HepG2 (cell line): ENCODE results near the gene ACKR3. TPM values are rescaled to one million over a fixed set of nuclear protein-coding genes. Genes with fewer than 3 reads are reported as not detected.

ENCODE experiments used
- ATAC-seq: fragments of 200-7000 bp; cut with Tn5 transposase; 3 replicates; pipeline ENCODE4 v1.9.1; 2020; ENCODE audit warnings: mild to moderate bottlenecking, moderate library complexity
- BruUV-seq: library from RNA; stranded (reverse); fragments of 400-500 nt; replicated peaks from 2 replicates; lab custom pipeline; 2021; lab: Mats Ljungman, UMichigan
- CTCF ChIA-PET: fragments of 300-600 bp; formaldehyde crosslinking; extraction: SDS; loops from one replicate; lab custom pipeline; 2021; ENCODE audit warnings: low total read pairs, inconsistent platforms, low intra/inter-chr PET ratio; lab: Yijun Ruan, JAX
- POLR2A ChIA-PET: fragments of 350-600 bp; sonication (Branson Sonifier 250); formaldehyde crosslinking; loops from one replicate; lab custom pipeline; 2020; ENCODE audit warnings: antibody characterized with exemption, inconsistent platforms; lab: Yijun Ruan, JAX
- DNase-seq: peaks from one replicate; pipeline ENCODE4 v3.0.0-alpha.2; 2015; ENCODE audit warnings: low spot score
- FAIRE-seq: peaks from 3 replicates; lab custom pipeline; 2011; peaks lifted over from hg19 to GRCh38; lab: Jason Lieb, UNC
- H2AFZ ChIP-seq: one replicate; pipeline ENCODE4 v1.6.1; 2011; ENCODE audit warnings: low read length, inconsistent platforms
- H3K27ac ChIP-seq: fragments of 300-600 bp; 3 replicates; pipeline ENCODE4 v1.8.0; 2011; ENCODE audit warnings: mixed run types, mild to moderate bottlenecking, mixed read lengths, low read length, inconsistent platforms; ENCODE audit not compliant: insufficient read depth; ENCODE audit errors: extremely low read length
- H3K27me3 ChIP-seq, 2 experiments: fragments of 200-600 bp in 1 of 2; 2 replicates in 1 of 2; 3 replicates in 1 of 2; pipeline versions ENCODE4 v1.6.0 to v1.8.0; 2011; ENCODE audit warnings: low read length in 2 of 2, mild to moderate bottlenecking in 2 of 2, moderate library complexity in 2 of 2, inconsistent platforms in 1 of 2; ENCODE audit not compliant: insufficient read depth in 2 of 2, control insufficient read depth in 1 of 2
- H3K36me3 ChIP-seq, 2 experiments: fragments of 200-600 bp in 1 of 2; replicated peaks in 1 of 2; 2 replicates in 1 of 2; 3 replicates in 1 of 2; pipeline versions ENCODE4 v1.5.1 to v1.8.0; 2011; ENCODE audit warnings: low read length in 2 of 2, inconsistent platforms in 1 of 2; ENCODE audit not compliant: insufficient read depth in 2 of 2, control insufficient read depth in 1 of 2
- H3K4me1 ChIP-seq: 2 replicates; pipeline ENCODE4 v1.5.1; 2012; ENCODE audit warnings: low read length, inconsistent platforms; ENCODE audit not compliant: insufficient read depth
- H3K4me2 ChIP-seq: 2 replicates; pipeline ENCODE4 v1.6.0; 2011; ENCODE audit warnings: low read depth, low read length, inconsistent platforms
- H3K4me3 ChIP-seq, 3 experiments: fragments of 200-600 bp in 1 of 3; sonication (generic), shearing (Covaris generic) in 1 of 3; replicated peaks in 1 of 3; 2 replicates each; pipeline ENCODE4 v1.5.1; 2011 to 2016; ENCODE audit warnings: low read length in 3 of 3, inconsistent platforms in 2 of 3, low read depth in 2 of 3, mild to moderate bottlenecking in 2 of 3, control low read depth in 1 of 3, mixed read lengths in 1 of 3; ENCODE audit not compliant: insufficient read depth in 1 of 3
- H3K79me2 ChIP-seq: one replicate; pipeline ENCODE4 v1.6.1; 2011; ENCODE audit warnings: low read length, inconsistent platforms; ENCODE audit not compliant: insufficient read depth
- H3K9ac ChIP-seq: 2 replicates; pipeline ENCODE4 v1.6.0; 2011; ENCODE audit warnings: mild to moderate bottlenecking, low read depth, low read length, inconsistent platforms; ENCODE audit not compliant: insufficient read depth
- H3K9me3 ChIP-seq: 2 replicates; pipeline ENCODE4 v1.5.1; 2012; ENCODE audit warnings: mild to moderate bottlenecking, low read length
- H4K20me1 ChIP-seq: 2 replicates; pipeline ENCODE4 v1.6.0; 2011; ENCODE audit warnings: inconsistent platforms, mild to moderate bottlenecking, low read length, moderate library complexity; ENCODE audit not compliant: insufficient read depth
- AGO1 ChIP-seq: fragments of 200-400 bp; formaldehyde crosslinking; IDR thresholded peaks from 2 replicates; pipeline ENCODE4 v1.6.1; 2017; ENCODE audit warnings: mild to moderate bottlenecking, low read depth, low read length, moderate library complexity; ENCODE audit not compliant: poor library complexity, severe bottlenecking
- ATF1 ChIP-seq: IDR thresholded peaks from 2 replicates; pipeline ENCODE4 v1.6.1; 2016; ENCODE audit warnings: mild to moderate bottlenecking, control low read depth
- CEBPZ ChIP-seq: IDR thresholded peaks from 2 replicates; pipeline ENCODE4 v1.6.1; 2012; ENCODE audit warnings: low read length, improper control_type of control experiment
- FOSL2 ChIP-seq: sonication (generic); formaldehyde crosslinking; IDR thresholded peaks from 2 replicates; pipeline ENCODE4 v1.4.0; 2020; ENCODE audit warnings: missing genetic modification reagents
- LBX2 ChIP-seq: sonication (generic); formaldehyde crosslinking; IDR thresholded peaks from 2 replicates; pipeline ENCODE4 v1.5.0; 2020; ENCODE audit warnings: missing genetic modification reagents, mild to moderate bottlenecking, borderline replicate concordance
- MXI1 ChIP-seq: IDR thresholded peaks from 3 replicates; pipeline ENCODE4 v1.6.1; 2012; ENCODE audit warnings: low read depth, low read length, inconsistent platforms, borderline replicate concordance
- NBN ChIP-seq: fragments of 450-650 bp; conservative IDR thresholded peaks from 2 replicates; pipeline ENCODE4 v1.6.1; 2017
- PLRG1 ChIP-seq: fragments of 450-650 bp; conservative IDR thresholded peaks from 2 replicates; pipeline ENCODE4 v1.6.1; 2016
- SOX5 ChIP-seq: IDR thresholded peaks from 2 replicates; pipeline ENCODE4 v1.6.1; 2016; ENCODE audit warnings: borderline replicate concordance
- ZBTB40 ChIP-seq, 2 experiments: fragments of 450-650 bp in 1 of 2; sonication (generic) in 1 of 2; formaldehyde crosslinking in 1 of 2; IDR thresholded peaks; 2 replicates each; pipeline versions ENCODE4 v1.6.1 to v1.8.0; 2016 to 2022; ENCODE audit warnings: antibody characterized with exemption in 1 of 2, mild to moderate bottlenecking in 1 of 2, missing genetic modification reagents in 1 of 2
- ZNF138 ChIP-seq: sonication (generic); formaldehyde crosslinking; IDR thresholded peaks from 2 replicates; pipeline ENCODE4 v1.5.0; 2020; ENCODE audit warnings: mild to moderate bottlenecking, low read depth, missing genetic modification reagents
- ZNF30 ChIP-seq: sonication (generic); formaldehyde crosslinking; IDR thresholded peaks from 2 replicates; pipeline ENCODE4 v1.5.0; 2020; ENCODE audit warnings: mild to moderate bottlenecking, missing genetic modification reagents
- ZNF335 ChIP-seq: sonication (generic); formaldehyde crosslinking; IDR thresholded peaks from 2 replicates; pipeline ENCODE4 v1.4.0; 2020; ENCODE audit warnings: missing genetic modification reagents
- ZNF772 ChIP-seq: sonication (generic); formaldehyde crosslinking; IDR thresholded peaks from 2 replicates; pipeline ENCODE4 v1.5.0; 2020; ENCODE audit warnings: mild to moderate bottlenecking, missing genetic modification reagents
- WGBS: methylation state at CpG from one replicate; pipeline ENCODE4 v1.1.6; 2017; ENCODE audit warnings: low lambda C conversion rate; 5-methylcytosine and 5-hydroxymethylcytosine counted together
- in situ Hi-C: cut with HindIII; loops from 2 replicates; pipeline ENCODE4 v1.10.0; 2017; ENCODE audit warnings: low pct_unique_long_range_greater_than_20kb; ENCODE audit not compliant: extremely low pct_ligation_motif_present
- intact Hi-C: fragments of 100-400 bp; cut with micrococcal nuclease; formaldehyde crosslinking; loops from one replicate; pipeline ENCODE4 v1.10.0; 2022; ENCODE audit not compliant: unreplicated experiment
- polyA plus RNA-seq, 8 experiments: library from polyadenylated mRNA; depleted of rRNA in 3 of 8; stranded (reverse) in 7 of 8; unstranded in 1 of 8; fragments of >200 nt; fragmentation: Illumina TruSeq in 4 of 8; extraction: Trizol in 4 of 8; gene quantifications; 2 replicates each; pipeline versions ENCODE4 v1.2.1 to v1.2.3, GENCODE V29; 2011 to 2016; ENCODE audit warnings: low read depth in 4 of 8, missing spikeins in 1 of 8, mixed read lengths in 1 of 8; ENCODE audit not compliant: insufficient read depth in 1 of 8
- total RNA-seq, 5 experiments: library from RNA; depleted of rRNA; stranded (reverse); fragments of >200 nt; fragmentation: Illumina TruSeq; extraction: Trizol; gene quantifications; 2 replicates each; pipeline ENCODE4 v1.2.3, GENCODE V29; 2016; ENCODE audit warnings: low read depth in 1 of 5

The ACKR3 gene
- total and polyA plus RNA-seq, 2 of the 13 experiments (the other 11 are each of a cell fraction or from before 2014, with no cell fraction given), result not detected

DNA sequence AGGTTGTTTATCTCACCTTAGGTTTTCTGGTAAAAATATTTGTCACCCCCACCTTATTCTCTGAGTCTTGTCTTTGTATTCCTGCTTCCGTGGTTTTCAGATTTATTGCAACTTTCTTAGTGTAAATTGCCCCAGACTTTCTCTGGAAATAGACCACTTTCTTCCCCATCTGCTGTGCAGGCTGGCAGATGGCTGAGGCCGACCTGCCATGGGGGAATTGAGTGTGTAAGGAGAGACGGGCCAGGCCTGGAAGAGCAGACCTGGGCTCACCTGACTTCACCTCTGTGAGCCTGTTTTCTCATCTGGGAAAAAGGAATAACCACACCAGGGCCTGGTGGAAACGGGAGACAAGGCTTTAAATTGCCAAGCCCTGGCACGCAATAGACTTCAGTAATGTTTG, 44.9 kb downstream of the ACKR3 start:
- Histone ChIP-seq H2AFZ (no peak overlapping the region), H3K27ac (no peak overlapping the region), H3K9ac (no peak overlapping the region), H3K79me2 (no peaks in the 10 kb centered on the region), H3K4me2 (no peak overlapping the region), H3K36me3 (no peaks in the 10 kb centered on the region), H3K4me3 (no peak overlapping the region), H3K9me3 (no peaks in the 10 kb centered on the region), H3K4me1 (no peaks in the 10 kb centered on the region), H3K27me3 (peaks cover 4 to 53% of the 10 kb centered on the region in 2 experiments; a peak in 3 of 5 replicates), H4K20me1 (no peaks in the 10 kb centered on the region)
- in situ Hi-C loops (no loop called here), intact Hi-C loops (no loop called here)
- ChIA-PET CTCF (no interaction called here), POLR2A (no interaction called here)
- WGBS, result 15% methylated on average over 5 of the region's 5 CpGs
- no peak for ATAC-seq
- BruUV-seq, result no TSS peak
- no peak for FAIRE-seq
- no peak for DNase-seq
- no peak for TF ChIP-seq MXI1
- no peak for TF ChIP-seq AGO1
- TF ChIP-seq ATF1 (CRISPR knock-in tag), result no peak
- no peak for TF ChIP-seq PLRG1
- TF ChIP-seq ZBTB40 (IDR thresholded peaks at IDR 0.05), result no peak
- no peak for TF ChIP-seq ZBTB40 (CRISPR knock-in tag; IDR thresholded peaks at IDR 0.05)
- TF ChIP-seq ZNF772 (CRISPR knock-in tag), result no peak
- no peak for TF ChIP-seq ZNF30 (CRISPR knock-in tag)
- no peak for TF ChIP-seq SOX5 (CRISPR knock-in tag)
- TF ChIP-seq LBX2, result no peak
- TF ChIP-seq FOSL2 (CRISPR knock-in tag), result no peak
- TF ChIP-seq ZNF138 (CRISPR knock-in tag), result no peak
- no peak for TF ChIP-seq CEBPZ
- no peak for TF ChIP-seq ZNF335 (CRISPR knock-in tag)
- TF ChIP-seq NBN, result no peak
